HepG2 (cell line): ENCODE results near the gene ENHO. TPM values are rescaled to one million over a fixed set of nuclear protein-coding genes. Genes with fewer than 3 reads are reported as not detected.

ENCODE experiments used
- ATAC-seq: fragments of 200-7000 bp; cut with Tn5 transposase; 3 replicates; pipeline ENCODE4 v1.9.1; 2020; ENCODE audit warnings: mild to moderate bottlenecking, moderate library complexity
- BruUV-seq: library from RNA; stranded (reverse); fragments of 400-500 nt; replicated peaks from 2 replicates; lab custom pipeline; 2021; lab: Mats Ljungman, UMichigan
- CTCF ChIA-PET: fragments of 300-600 bp; formaldehyde crosslinking; extraction: SDS; loops from one replicate; lab custom pipeline; 2021; ENCODE audit warnings: low total read pairs, inconsistent platforms, low intra/inter-chr PET ratio; lab: Yijun Ruan, JAX
- POLR2A ChIA-PET: fragments of 350-600 bp; sonication (Branson Sonifier 250); formaldehyde crosslinking; loops from one replicate; lab custom pipeline; 2020; ENCODE audit warnings: antibody characterized with exemption, inconsistent platforms; lab: Yijun Ruan, JAX
- DNase-seq: peaks from one replicate; pipeline ENCODE4 v3.0.0-alpha.2; 2015; ENCODE audit warnings: low spot score
- FAIRE-seq: peaks from 3 replicates; lab custom pipeline; 2011; peaks lifted over from hg19 to GRCh38; lab: Jason Lieb, UNC
- H2AFZ ChIP-seq: one replicate; pipeline ENCODE4 v1.6.1; 2011; ENCODE audit warnings: low read length, inconsistent platforms
- H3K27ac ChIP-seq: fragments of 300-600 bp; 3 replicates; pipeline ENCODE4 v1.8.0; 2011; ENCODE audit warnings: mixed run types, mild to moderate bottlenecking, mixed read lengths, low read length, inconsistent platforms; ENCODE audit not compliant: insufficient read depth; ENCODE audit errors: extremely low read length
- H3K27me3 ChIP-seq, 2 experiments: fragments of 200-600 bp in 1 of 2; 2 replicates in 1 of 2; 3 replicates in 1 of 2; pipeline versions ENCODE4 v1.6.0 to v1.8.0; 2011; ENCODE audit warnings: low read length in 2 of 2, mild to moderate bottlenecking in 2 of 2, moderate library complexity in 2 of 2, inconsistent platforms in 1 of 2; ENCODE audit not compliant: insufficient read depth in 2 of 2, control insufficient read depth in 1 of 2
- H3K36me3 ChIP-seq, 2 experiments: fragments of 200-600 bp in 1 of 2; replicated peaks in 1 of 2; 2 replicates in 1 of 2; 3 replicates in 1 of 2; pipeline versions ENCODE4 v1.5.1 to v1.8.0; 2011; ENCODE audit warnings: low read length in 2 of 2, inconsistent platforms in 1 of 2; ENCODE audit not compliant: insufficient read depth in 2 of 2, control insufficient read depth in 1 of 2
- H3K4me1 ChIP-seq: 2 replicates; pipeline ENCODE4 v1.5.1; 2012; ENCODE audit warnings: low read length, inconsistent platforms; ENCODE audit not compliant: insufficient read depth
- H3K4me2 ChIP-seq: 2 replicates; pipeline ENCODE4 v1.6.0; 2011; ENCODE audit warnings: low read depth, low read length, inconsistent platforms
- H3K4me3 ChIP-seq, 3 experiments: fragments of 200-600 bp in 1 of 3; sonication (generic), shearing (Covaris generic) in 1 of 3; replicated peaks in 1 of 3; 2 replicates each; pipeline ENCODE4 v1.5.1; 2011 to 2016; ENCODE audit warnings: low read length in 3 of 3, inconsistent platforms in 2 of 3, low read depth in 2 of 3, mild to moderate bottlenecking in 2 of 3, control low read depth in 1 of 3, mixed read lengths in 1 of 3; ENCODE audit not compliant: insufficient read depth in 1 of 3
- H3K79me2 ChIP-seq: one replicate; pipeline ENCODE4 v1.6.1; 2011; ENCODE audit warnings: low read length, inconsistent platforms; ENCODE audit not compliant: insufficient read depth
- H3K9ac ChIP-seq: 2 replicates; pipeline ENCODE4 v1.6.0; 2011; ENCODE audit warnings: mild to moderate bottlenecking, low read depth, low read length, inconsistent platforms; ENCODE audit not compliant: insufficient read depth
- H3K9me3 ChIP-seq: 2 replicates; pipeline ENCODE4 v1.5.1; 2012; ENCODE audit warnings: mild to moderate bottlenecking, low read length
- H4K20me1 ChIP-seq: 2 replicates; pipeline ENCODE4 v1.6.0; 2011; ENCODE audit warnings: inconsistent platforms, mild to moderate bottlenecking, low read length, moderate library complexity; ENCODE audit not compliant: insufficient read depth
- ATRX ChIP-seq: sonication (generic); formaldehyde crosslinking; IDR thresholded peaks from 2 replicates; pipeline ENCODE4 v1.4.0; 2020; ENCODE audit warnings: missing genetic modification reagents, borderline replicate concordance
- DBP ChIP-seq: sonication (generic); formaldehyde crosslinking; IDR thresholded peaks from 2 replicates; pipeline ENCODE4 v1.4.0; 2020; ENCODE audit warnings: missing genetic modification reagents; ENCODE audit errors: not compliant biosample characterization
- FOSL2 ChIP-seq: sonication (generic); formaldehyde crosslinking; IDR thresholded peaks from 2 replicates; pipeline ENCODE4 v1.4.0; 2020; ENCODE audit warnings: missing genetic modification reagents
- NCOA2 ChIP-seq: sonication (generic); formaldehyde crosslinking; IDR thresholded peaks from 2 replicates; pipeline ENCODE4 v1.8.0; 2022; ENCODE audit warnings: inconsistent platforms
- NCOA5 ChIP-seq: sonication (generic); formaldehyde crosslinking; IDR thresholded peaks from 2 replicates; pipeline ENCODE4 v1.4.0; 2020; ENCODE audit warnings: missing genetic modification reagents
- RBM22 ChIP-seq: fragments of 200-400 bp; formaldehyde crosslinking; optimal IDR thresholded peaks from 2 replicates; pipeline ENCODE3; 2017; ENCODE audit warnings: mild to moderate bottlenecking, low read length, moderate library complexity
- SOX5 ChIP-seq: IDR thresholded peaks from 2 replicates; pipeline ENCODE4 v1.6.1; 2016; ENCODE audit warnings: borderline replicate concordance
- SRF ChIP-seq: IDR thresholded peaks from 2 replicates; pipeline ENCODE4 v1.6.1; 2011; ENCODE audit warnings: mild to moderate bottlenecking, low read depth, low read length, moderate library complexity
- SRSF9 ChIP-seq: fragments of 200-400 bp; formaldehyde crosslinking; IDR thresholded peaks from 2 replicates; pipeline ENCODE4 v1.6.1; 2018; ENCODE audit warnings: borderline replicate concordance, mild to moderate bottlenecking, low read depth, low read length; ENCODE audit not compliant: insufficient read depth, poor library complexity, severe bottlenecking
- TBP ChIP-seq: sonication (generic); formaldehyde crosslinking; IDR thresholded peaks from 2 replicates; pipeline ENCODE4 v1.5.0; 2020; ENCODE audit warnings: missing genetic modification reagents
- ZNF430 ChIP-seq: sonication (generic); formaldehyde crosslinking; IDR thresholded peaks from 2 replicates; pipeline ENCODE4 v1.9.0; 2021; ENCODE audit warnings: mild to moderate bottlenecking, missing genetic modification reagents
- ZNF460 ChIP-seq: sonication (generic); formaldehyde crosslinking; IDR thresholded peaks from 2 replicates; pipeline ENCODE4 v1.5.1; 2020; ENCODE audit warnings: missing genetic modification reagents, mild to moderate bottlenecking, borderline replicate concordance
- ZNF570 ChIP-seq: sonication (generic); formaldehyde crosslinking; IDR thresholded peaks from 2 replicates; pipeline ENCODE4 v1.4.0; 2020; ENCODE audit warnings: mild to moderate bottlenecking, missing genetic modification reagents, borderline replicate concordance
- ZNF605 ChIP-seq: sonication (generic); formaldehyde crosslinking; IDR thresholded peaks from 2 replicates; pipeline ENCODE4 v1.8.0; 2022; ENCODE audit warnings: mild to moderate bottlenecking, missing genetic modification reagents
- ZNF670 ChIP-seq: sonication (generic); formaldehyde crosslinking; IDR thresholded peaks from 2 replicates; pipeline ENCODE4 v1.8.0; 2022; ENCODE audit warnings: mild to moderate bottlenecking, missing genetic modification reagents, borderline replicate concordance
- ZNF678 ChIP-seq: sonication (generic); formaldehyde crosslinking; IDR thresholded peaks from 2 replicates; pipeline ENCODE4 v1.4.0; 2020; ENCODE audit warnings: mild to moderate bottlenecking, missing genetic modification reagents
- ZSCAN21 ChIP-seq: sonication (generic); formaldehyde crosslinking; IDR thresholded peaks from 2 replicates; pipeline ENCODE4 v1.8.0; 2022; ENCODE audit warnings: mild to moderate bottlenecking, missing genetic modification reagents, moderate library complexity, borderline replicate concordance
- WGBS: methylation state at CpG from one replicate; pipeline ENCODE4 v1.1.6; 2017; ENCODE audit warnings: low lambda C conversion rate; 5-methylcytosine and 5-hydroxymethylcytosine counted together
- in situ Hi-C: cut with HindIII; loops from 2 replicates; pipeline ENCODE4 v1.10.0; 2017; ENCODE audit warnings: low pct_unique_long_range_greater_than_20kb; ENCODE audit not compliant: extremely low pct_ligation_motif_present
- intact Hi-C: fragments of 100-400 bp; cut with micrococcal nuclease; formaldehyde crosslinking; loops from one replicate; pipeline ENCODE4 v1.10.0; 2022; ENCODE audit not compliant: unreplicated experiment
- polyA plus RNA-seq, 8 experiments: library from polyadenylated mRNA; depleted of rRNA in 3 of 8; stranded (reverse) in 7 of 8; unstranded in 1 of 8; fragments of >200 nt; fragmentation: Illumina TruSeq in 4 of 8; extraction: Trizol in 4 of 8; gene quantifications; 2 replicates each; pipeline versions ENCODE4 v1.2.1 to v1.2.3, GENCODE V29; 2011 to 2016; ENCODE audit warnings: low read depth in 4 of 8, missing spikeins in 1 of 8, mixed read lengths in 1 of 8; ENCODE audit not compliant: insufficient read depth in 1 of 8
- total RNA-seq, 5 experiments: library from RNA; depleted of rRNA; stranded (reverse); fragments of >200 nt; fragmentation: Illumina TruSeq; extraction: Trizol; gene quantifications; 2 replicates each; pipeline ENCODE4 v1.2.3, GENCODE V29; 2016; ENCODE audit warnings: low read depth in 1 of 5
- TF ChIP-seq, protein P1 (sequence below): sonication (generic); formaldehyde crosslinking; IDR thresholded peaks from 2 replicates; pipeline ENCODE4 v1.4.0; 2020; ENCODE audit warnings: mild to moderate bottlenecking, missing genetic modification reagents
- TF ChIP-seq, protein P2 (sequence below), 2 experiments: sonication (generic) in 1 of 2; formaldehyde crosslinking in 1 of 2; IDR thresholded peaks; 2 replicates each; pipeline versions ENCODE4 v1.5.1 to v1.6.1; 2011 to 2020; ENCODE audit warnings: borderline replicate concordance in 1 of 2, low read depth in 1 of 2, low read length in 1 of 2, mild to moderate bottlenecking in 1 of 2, missing genetic modification reagents in 1 of 2, moderate library complexity in 1 of 2
- TF ChIP-seq, protein P3 (sequence below): IDR thresholded peaks from 2 replicates; pipeline ENCODE4 v1.6.1; 2016

ENHO gene
- total and polyA plus RNA-seq, 2 of the 13 experiments (the other 11 are each of a cell fraction or from before 2014, with no cell fraction given): 0.08 to 0.60 TPM

GRCh38 chr9:34545497-34545896 lies 22.7 kb upstream of the ENHO start:
- POLR2A ChIA-PET: no interaction called here

More at GRCh38 chr9:34545497-34545896, 22.7 kb upstream of the ENHO start:
- Histone ChIP-seq H3K27me3 (peaks cover 2 to 7% of the 10 kb centered on the region in 2 experiments; a peak in 2 of 5 replicates), H3K9ac (no peak overlapping the region), H3K9me3 (no peaks in the 10 kb centered on the region), H3K4me1 (peaks cover 18% of the 10 kb centered on the region), H2AFZ (no peak overlapping the region), H3K4me2 (no peak overlapping the region), H3K36me3 (no peaks in the 10 kb centered on the region), H3K4me3 (no peak overlapping the region), H4K20me1 (peaks cover 4% of the 10 kb centered on the region; the same call in 1 of the 2 replicates), H3K27ac (no peak overlapping the region), H3K79me2 (no peaks in the 10 kb centered on the region)
- BruUV-seq: no TSS peak
- DNase-seq (no peak), ATAC-seq (no peak), FAIRE-seq (no peak)
- in situ Hi-C loops (no loop called here), intact Hi-C loops (loop anchor here (5.0 kb wide), 1 partner anchor 43 kb away; no protein-coding TSS in a partner anchor)
- 24% methylated on average over 6 of the region's 6 CpGs for WGBS
- TF ChIP-seq TBP (CRISPR knock-in tag) (no peak), ZNF670 (CRISPR knock-in tag) (no peak), ZNF678 (CRISPR knock-in tag) (no peak), ZNF430 (CRISPR knock-in tag) (no peak), SOX5 (no peak), RBM22 (no peak), ATRX (CRISPR knock-in tag) (no peak), ZSCAN21 (CRISPR knock-in tag) (no peak), ZNF605 (CRISPR knock-in tag) (no peak), FOSL2 (CRISPR knock-in tag) (no peak), DBP (CRISPR knock-in tag) (no peak), NCOA2 (CRISPR knock-in tag) (no peak), NCOA5 (CRISPR knock-in tag) (no peak), ZNF460 (CRISPR knock-in tag) (no peak), SRF (no peak), SRSF9 (no peak), ZNF570 (CRISPR knock-in tag) (no peak)
- TF ChIP-seq, protein P1, sequence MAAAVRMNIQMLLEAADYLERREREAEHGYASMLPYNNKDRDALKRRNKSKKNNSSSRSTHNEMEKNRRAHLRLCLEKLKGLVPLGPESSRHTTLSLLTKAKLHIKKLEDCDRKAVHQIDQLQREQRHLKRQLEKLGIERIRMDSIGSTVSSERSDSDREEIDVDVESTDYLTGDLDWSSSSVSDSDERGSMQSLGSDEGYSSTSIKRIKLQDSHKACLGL: no peak
- TF ChIP-seq, protein P2, sequence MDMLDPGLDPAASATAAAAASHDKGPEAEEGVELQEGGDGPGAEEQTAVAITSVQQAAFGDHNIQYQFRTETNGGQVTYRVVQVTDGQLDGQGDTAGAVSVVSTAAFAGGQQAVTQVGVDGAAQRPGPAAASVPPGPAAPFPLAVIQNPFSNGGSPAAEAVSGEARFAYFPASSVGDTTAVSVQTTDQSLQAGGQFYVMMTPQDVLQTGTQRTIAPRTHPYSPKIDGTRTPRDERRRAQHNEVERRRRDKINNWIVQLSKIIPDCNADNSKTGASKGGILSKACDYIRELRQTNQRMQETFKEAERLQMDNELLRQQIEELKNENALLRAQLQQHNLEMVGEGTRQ (IDR thresholded peaks at IDR 0.05; ENCODE audit: low read depth, low read length): no peak
- TF ChIP-seq, protein P2 (CRISPR knock-in tag; IDR thresholded peaks at IDR 0.05; ENCODE audit: borderline replicate concordance): no peak
- TF ChIP-seq, protein P3, sequence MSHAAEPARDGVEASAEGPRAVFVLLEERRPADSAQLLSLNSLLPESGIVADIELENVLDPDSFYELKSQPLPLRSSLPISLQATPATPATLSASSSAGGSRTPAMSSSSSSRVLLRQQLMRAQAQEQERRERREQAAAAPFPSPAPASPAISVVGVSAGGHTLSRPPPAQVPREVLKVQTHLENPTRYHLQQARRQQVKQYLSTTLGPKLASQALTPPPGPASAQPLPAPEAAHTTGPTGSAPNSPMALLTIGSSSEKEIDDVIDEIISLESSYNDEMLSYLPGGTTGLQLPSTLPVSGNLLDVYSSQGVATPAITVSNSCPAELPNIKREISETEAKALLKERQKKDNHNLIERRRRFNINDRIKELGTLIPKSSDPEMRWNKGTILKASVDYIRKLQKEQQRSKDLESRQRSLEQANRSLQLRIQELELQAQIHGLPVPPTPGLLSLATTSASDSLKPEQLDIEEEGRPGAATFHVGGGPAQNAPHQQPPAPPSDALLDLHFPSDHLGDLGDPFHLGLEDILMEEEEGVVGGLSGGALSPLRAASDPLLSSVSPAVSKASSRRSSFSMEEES (CRISPR knock-in tag): no peak
- CTCF ChIA-PET: interaction anchor here (2.6 kb wide), 1 partner anchor 109 kb away, joined by 34 read pairs; no protein-coding TSS in a partner anchor
